H1 (cell line): ENCODE data around the gene GRM5. TPM values are rescaled to one million over a fixed set of nuclear protein-coding genes. Genes with fewer than 3 reads are reported as not detected.

Experiments used
- CTCF ChIA-PET: fragments of 300-600 bp; sonication (Branson Sonifier 250); formaldehyde crosslinking; loops from one replicate; lab custom pipeline; 2021; ENCODE audit not compliant: partially characterized antibody; lab: Charles Lee
- POLR2A ChIA-PET: fragments of 300-600 bp; sonication (Branson Sonifier 250); formaldehyde crosslinking; loops from one replicate; lab custom pipeline; 2021; ENCODE audit warnings: inconsistent platforms; ENCODE audit not compliant: partially characterized antibody; lab: Charles Lee
- DNase-seq, 2 experiments: peaks; one replicate each; pipeline versions ENCODE4 v3.0.0 to v3.0.0-alpha.2; 2010 to 2022; ENCODE audit warnings: low spot score in 2 of 2, low read depth in 1 of 2, mixed read lengths in 1 of 2
- FAIRE-seq: peaks from 2 replicates; lab custom pipeline; 2011; peaks lifted over from hg19 to GRCh38; lab: Jason Lieb, UNC
- H2AFZ ChIP-seq: 2 replicates; pipeline ENCODE4 v1.8.1; 2012; ENCODE audit warnings: low read length, inconsistent platforms
- H2AK5ac ChIP-seq: 2 replicates; pipeline ENCODE4 v1.6.1; 2013; ENCODE audit warnings: low read depth, low read length
- H2BK120ac ChIP-seq: replicated peaks from 2 replicates; pipeline ENCODE3; 2013; ENCODE audit warnings: low read depth, low read length, inconsistent platforms
- H2BK12ac ChIP-seq: 2 replicates; pipeline ENCODE4 v1.6.1; 2013; ENCODE audit warnings: low read depth, low read length
- H2BK15ac ChIP-seq: 2 replicates; pipeline ENCODE4 v1.6.1; 2013; ENCODE audit warnings: low read length
- H2BK20ac ChIP-seq: 2 replicates; pipeline ENCODE4 v1.6.1; 2013; ENCODE audit warnings: low read length
- H2BK5ac ChIP-seq: 2 replicates; pipeline ENCODE4 v1.6.1; 2013; ENCODE audit warnings: low read depth, low read length
- H3K14ac ChIP-seq: 2 replicates; pipeline ENCODE4 v1.6.1; 2013; ENCODE audit warnings: inconsistent platforms; ENCODE audit not compliant: insufficient read length
- H3K18ac ChIP-seq: 2 replicates; pipeline ENCODE4 v1.6.1; 2013; ENCODE audit warnings: low read length; ENCODE audit errors: extremely low read depth
- H3K23ac ChIP-seq: 2 replicates; pipeline ENCODE4 v1.6.1; 2013; ENCODE audit warnings: inconsistent platforms; ENCODE audit not compliant: insufficient read length
- H3K23me2 ChIP-seq: 2 replicates; pipeline ENCODE4 v1.6.1; 2013; ENCODE audit warnings: low read depth, low read length
- H3K27ac ChIP-seq: 2 replicates; pipeline ENCODE4 v1.6.1; 2011; ENCODE audit warnings: low read depth, low read length, inconsistent platforms
- H3K27me3 ChIP-seq, 4 experiments: replicated peaks in 1 of 4; 1 replicate in 1 of 4; 2 replicates in 3 of 4; pipeline versions ENCODE4 v1.6.1 to v1.8.1; 2011 to 2013; ENCODE audit warnings: low read length in 3 of 4, mild to moderate bottlenecking in 3 of 4, inconsistent platforms in 2 of 4, mixed read lengths in 2 of 4, moderate library complexity in 1 of 4; ENCODE audit not compliant: control insufficient read depth in 3 of 4, insufficient read depth in 3 of 4; ENCODE audit errors: extremely low read depth in 1 of 4
- H3K36me3 ChIP-seq, 4 experiments: 2 replicates each; pipeline versions ENCODE4 v1.6.1 to v1.8.1; 2011 to 2013; ENCODE audit warnings: mild to moderate bottlenecking in 4 of 4, low read length in 3 of 4, moderate library complexity in 2 of 4, control low read depth in 1 of 4, inconsistent platforms in 1 of 4; ENCODE audit not compliant: insufficient read depth in 4 of 4, control insufficient read depth in 2 of 4
- H3K4ac ChIP-seq: replicated peaks from 2 replicates; pipeline ENCODE3; 2013; ENCODE audit warnings: low read length, low read depth, mixed read lengths, inconsistent platforms; ENCODE audit not compliant: insufficient read length
- H3K4me1 ChIP-seq, 4 experiments: replicated peaks in 1 of 4; 1 replicate in 1 of 4; 2 replicates in 3 of 4; pipeline versions ENCODE4 v1.6.1 to v1.8.1; 2011 to 2013; ENCODE audit warnings: low read length in 3 of 4, inconsistent platforms in 2 of 4, mixed read lengths in 1 of 4; ENCODE audit not compliant: insufficient read depth in 4 of 4, control insufficient read depth in 3 of 4
- H3K4me2 ChIP-seq, 2 experiments: 2 replicates each; pipeline versions ENCODE4 v1.6.1 to v1.8.1; 2011 to 2013; ENCODE audit warnings: low read depth in 2 of 2, low read length in 2 of 2, control low read depth in 1 of 2, inconsistent platforms in 1 of 2, mild to moderate bottlenecking in 1 of 2; ENCODE audit not compliant: insufficient read depth in 1 of 2
- H3K4me3 ChIP-seq, 4 experiments: fragments of 200-600, 300-600 bp in 1 of 4; sonication (generic), shearing (Covaris generic), sonication (Bioruptor Twin) in 1 of 4; 2 replicates each; pipeline versions ENCODE4 v1.5.1 to v1.8.1; 2011 to 2016; ENCODE audit warnings: low read length in 4 of 4, low read depth in 3 of 4, control low read depth in 2 of 4, inconsistent platforms in 2 of 4, mild to moderate bottlenecking in 2 of 4, mixed read lengths in 1 of 4, moderate library complexity in 1 of 4; ENCODE audit not compliant: insufficient read depth in 2 of 4; ENCODE audit errors: extremely low read depth in 1 of 4
- H3K56ac ChIP-seq: replicated peaks from 2 replicates; pipeline ENCODE3; 2013; ENCODE audit warnings: low read depth, mild to moderate bottlenecking, mixed read lengths, low read length, inconsistent platforms; ENCODE audit not compliant: insufficient read length
- H3K79me1 ChIP-seq: 2 replicates; pipeline ENCODE4 v1.6.1; 2013; ENCODE audit warnings: low read depth, low read length, control low read depth
- H3K79me2 ChIP-seq, 2 experiments: 2 replicates each; pipeline versions ENCODE4 v1.6.1 to v1.8.1; 2012 to 2013; ENCODE audit warnings: low read length in 2 of 2, mild to moderate bottlenecking in 2 of 2, inconsistent platforms in 1 of 2; ENCODE audit not compliant: insufficient read depth in 2 of 2, control insufficient read depth in 1 of 2
- H3K9ac ChIP-seq, 4 experiments: replicated peaks in 1 of 4; 1 replicate in 1 of 4; 2 replicates in 3 of 4; pipeline versions ENCODE4 v1.6.1 to v1.8.1; 2011 to 2013; ENCODE audit warnings: low read depth in 3 of 4, low read length in 3 of 4, control low read depth in 2 of 4, mild to moderate bottlenecking in 2 of 4, moderate library complexity in 2 of 4, inconsistent platforms in 1 of 4; ENCODE audit errors: extremely low read depth in 1 of 4
- H3K9me3 ChIP-seq, 2 experiments: 2 replicates each; pipeline versions ENCODE4 v1.6.1 to v1.8.1; 2012 to 2013; ENCODE audit warnings: mild to moderate bottlenecking in 2 of 2, moderate library complexity in 2 of 2, control low read depth in 1 of 2, inconsistent platforms in 1 of 2, low read depth in 1 of 2, low read length in 1 of 2, mixed read lengths in 1 of 2; ENCODE audit not compliant: insufficient read depth in 2 of 2
- H4K20me1 ChIP-seq, 2 experiments: replicated peaks in 1 of 2; 2 replicates each; pipeline versions ENCODE3 to v1.8.1; 2011 to 2013; ENCODE audit warnings: inconsistent platforms in 2 of 2, low read length in 2 of 2, mild to moderate bottlenecking in 1 of 2; ENCODE audit not compliant: insufficient read depth in 2 of 2, control insufficient read depth in 1 of 2
- H4K5ac ChIP-seq: 2 replicates; pipeline ENCODE4 v1.6.1; 2013; ENCODE audit warnings: low read length, low read depth, mixed read lengths, inconsistent platforms; ENCODE audit not compliant: insufficient read length
- H4K8ac ChIP-seq: 2 replicates; pipeline ENCODE4 v1.8.0; 2013; ENCODE audit warnings: mild to moderate bottlenecking, moderate library complexity, low read length, inconsistent platforms; ENCODE audit not compliant: insufficient read depth; ENCODE audit errors: extremely low read depth
- H4K91ac ChIP-seq: replicated peaks from 2 replicates; pipeline ENCODE3; 2013; ENCODE audit warnings: low read length, mixed read lengths, inconsistent platforms; ENCODE audit not compliant: insufficient read length
- ATF2 ChIP-seq: IDR thresholded peaks from 2 replicates; pipeline ENCODE4 v1.6.1; 2012; ENCODE audit warnings: low read length, inconsistent platforms
- BCL11A ChIP-seq, 2 experiments: IDR thresholded peaks; one replicate each; pipeline ENCODE4 v1.6.1; 2011; ENCODE audit warnings: low read depth in 2 of 2, low read length in 2 of 2, mild to moderate bottlenecking in 2 of 2
- CTCF ChIP-seq, 3 experiments: IDR thresholded peaks; 1 replicate in 2 of 3; 2 replicates in 1 of 3; pipeline versions ENCODE4 v1.5.1 to v1.6.1; 2011; ENCODE audit warnings: low read length in 3 of 3, mild to moderate bottlenecking in 3 of 3, inconsistent platforms in 2 of 3, low read depth in 1 of 3, moderate library complexity in 1 of 3; ENCODE audit not compliant: insufficient read depth in 1 of 3; ENCODE audit errors: control extremely low read depth in 1 of 3
- JUN ChIP-seq: IDR thresholded peaks from 2 replicates; pipeline ENCODE4 v1.6.1; 2011; ENCODE audit warnings: low read depth, mild to moderate bottlenecking, improper control_type of control experiment, low read length
- PHF8 ChIP-seq: fragments of 200-600 bp; sonication (generic); conservative IDR thresholded peaks from 2 replicates; pipeline ENCODE4 v1.7.1; 2012; ENCODE audit warnings: low read depth, mild to moderate bottlenecking, inconsistent platforms, low read length, moderate library complexity
- POLR2A ChIP-seq, 2 experiments: IDR thresholded peaks; 1 replicate in 1 of 2; 2 replicates in 1 of 2; pipeline ENCODE4 v1.6.1; 2011; ENCODE audit warnings: low read depth in 2 of 2, low read length in 2 of 2, mild to moderate bottlenecking in 2 of 2; ENCODE audit errors: control extremely low read depth in 1 of 2
- POU5F1 ChIP-seq: IDR thresholded peaks from 2 replicates; pipeline ENCODE4 v1.6.1; 2011; ENCODE audit warnings: low read depth, mild to moderate bottlenecking, low read length, moderate library complexity
- RBBP5 ChIP-seq: IDR thresholded peaks from 2 replicates; pipeline ENCODE4 v1.7.1; 2012; ENCODE audit warnings: low read depth, mild to moderate bottlenecking, inconsistent platforms, low read length, moderate library complexity, borderline replicate concordance
- TCF12 ChIP-seq: IDR thresholded peaks from 2 replicates; pipeline ENCODE4 v1.6.1; 2011; ENCODE audit warnings: low read depth, mild to moderate bottlenecking, low read length
- WGBS, 2 experiments: shearing (Covaris generic) in 1 of 2; methylation state at CpG; one replicate each; pipeline versions ENCODE4 v1.1.6 to v1.1.7; 2013 to 2015; ENCODE audit warnings: low lambda C conversion rate in 2 of 2, mixed read lengths in 2 of 2, inconsistent platforms in 1 of 2, low coverage in 1 of 2, missing lambda C conversion rate in 1 of 2; ENCODE audit not compliant: insufficient replicate concordance in 2 of 2, insufficient coverage in 1 of 2, insufficient read length in 1 of 2; ENCODE audit errors: extremely low coverage in 1 of 2, missing lambda C conversion rate in 1 of 2; 5-methylcytosine and 5-hydroxymethylcytosine counted together
- polyA plus RNA-seq, 7 experiments: library from polyadenylated mRNA; depleted of rRNA in 3 of 7; stranded (reverse) in 5 of 7; unstranded in 2 of 7; fragments of >200 nt in 5 of 7; fragments of 200-250 nt in 2 of 7; gene quantifications; 1 replicate in 5 of 7; 2 replicates in 1 of 7; 4 replicates in 1 of 7; pipeline versions ENCODE4 v1.2.1 to v1.2.3, GENCODE V29; 2011 to 2013; ENCODE audit warnings: missing spikeins in 2 of 7, mixed read lengths in 2 of 7
- total RNA-seq: library from RNA; stranded (reverse); fragmentation: NEBNext Ultra II Directional; extraction: Animal tissue kit (Norgen Biotek cat#: 25700); gene quantifications from 2 replicates; pipeline ENCODE4 v1.2.1, GENCODE V29; 2021

Gene GRM5
- total and polyA plus RNA-seq, 2 of the 8 experiments (the other 6 are each of a cell fraction or from before 2014, with no cell fraction given) = 0.15 to 0.43 TPM

DNA sequence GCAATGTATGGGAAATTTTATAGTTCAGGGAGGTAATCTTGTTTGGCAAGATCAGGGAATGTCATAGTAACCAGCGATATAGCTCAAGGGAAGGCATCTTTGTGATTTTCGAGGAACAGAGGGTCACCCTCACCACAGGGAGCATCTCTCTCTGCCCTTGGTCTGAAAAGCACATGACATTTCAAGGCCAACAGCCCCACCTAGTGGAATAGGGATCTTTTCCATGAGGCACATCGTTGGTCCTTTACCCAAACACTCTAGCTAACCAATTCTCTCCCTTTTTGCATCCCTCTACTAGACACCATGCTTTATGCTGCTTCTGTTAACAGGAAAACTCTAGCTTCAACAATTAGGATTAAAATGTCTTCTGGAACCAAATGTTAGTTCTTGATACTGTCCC is 179.0 kb downstream of the GRM5 start:
- H4K8ac ChIP-seq = no peak overlapping the region
- CTCF ChIA-PET = interaction anchor here (0.6 to 1.5 kb wide), 11 partner anchors 9 to 1431 kb away, joined by 3 to 4 read pairs (median 3); no protein-coding TSS in a partner anchor
- H3K14ac ChIP-seq = no peak overlapping the region
- H3K27ac ChIP-seq = no peak overlapping the region
- 92% methylated on average over 3 of the region's 3 CpGs; no CpG with 5 or more reads in 1 of the 2 experiments for WGBS, 2 experiments
- no peak overlapping the region for H3K56ac ChIP-seq
- H2BK15ac ChIP-seq = no peak overlapping the region
- no peak overlapping the region for H2BK120ac ChIP-seq
- no peak overlapping the region for H3K9ac ChIP-seq
- H3K4me3 ChIP-seq = no peak overlapping the region
- no peaks in the 10 kb centered on the region for H3K27me3 ChIP-seq
- FAIRE-seq (peak; percentile 95), DNase-seq (peak; percentile 1 to 63)
- peaks cover 6 to 16% of the 10 kb centered on the region in 2 experiments; a peak in 3 of 4 replicates for H3K9me3 ChIP-seq
- H4K20me1 ChIP-seq = no peaks in the 10 kb centered on the region
- H3K23ac ChIP-seq = no peak overlapping the region
- no peak overlapping the region for H2BK20ac ChIP-seq
- no peaks in the 10 kb centered on the region for H3K79me2 ChIP-seq
- no peaks in the 10 kb centered on the region for H3K36me3 ChIP-seq
- no peaks in the 10 kb centered on the region for H3K79me1 ChIP-seq
- H3K18ac ChIP-seq = no peak overlapping the region
- H2AFZ ChIP-seq = no peak overlapping the region
- no peak overlapping the region for H3K4ac ChIP-seq
- no peak overlapping the region for H2BK5ac ChIP-seq
- POLR2A ChIA-PET = no interaction called here
- no peak overlapping the region for H4K91ac ChIP-seq
- H4K5ac ChIP-seq = no peak overlapping the region
- no peak overlapping the region for H3K4me2 ChIP-seq
- H2AK5ac ChIP-seq = no peak overlapping the region
- H3K4me1 ChIP-seq = no peaks in the 10 kb centered on the region
- no peak overlapping the region for H2BK12ac ChIP-seq
- H3K23me2 ChIP-seq = no peaks in the 10 kb centered on the region
- TF ChIP-seq RBBP5 (no peak), TCF12 (no peak), JUN (no peak), POLR2A (IDR thresholded peaks at IDR 0.05; ENCODE audit: control extremely low read depth in 1 of 2, low read depth in 2 of 2, low read length in 2 of 2) (no peak), CTCF (IDR thresholded peaks at IDR 0.05; ENCODE audit: control extremely low read depth in 1 of 3, insufficient read depth in 1 of 3, low read depth in 1 of 3, low read length in 3 of 3) (peak; percentile 24 to 75 (median 56); a peak in 3 of 4 replicates), BCL11A (IDR thresholded peaks at IDR 0.05; ENCODE audit: low read depth in 2 of 2, low read length in 2 of 2) (no peak), PHF8 (no peak), POU5F1 (no peak), ATF2 (no peak)
